GM12878 (cell line): ENCODE measurements around the gene TRERF1. TPM values are rescaled to one million over a fixed set of nuclear protein-coding genes. Genes with fewer than 3 reads are reported as not detected.

Source experiments
- ATAC-seq: fragments of 200-7000 bp; cut with Tn5 transposase; 3 replicates; pipeline ENCODE4 v1.9.1; 2020; ENCODE audit warnings: mild to moderate bottlenecking, moderate library complexity
- BruUV-seq: library from RNA; stranded (reverse); fragments of 400-500 nt; replicated peaks from 2 replicates; lab custom pipeline; 2021; lab: Mats Ljungman, UMichigan
- CTCF ChIA-PET: fragments of 300-600 bp; sonication (Branson Sonifier 250); formaldehyde crosslinking; extraction: SDS; loops from one replicate; lab custom pipeline; 2021; ENCODE audit warnings: inconsistent platforms; lab: Yijun Ruan, JAX
- POLR2A ChIA-PET: fragments of 350-600 bp; formaldehyde crosslinking; extraction: SDS; loops from one replicate; lab custom pipeline; 2021; ENCODE audit warnings: inconsistent platforms; lab: Charles Lee
- RAD21 ChIA-PET: fragments of 300-600 bp; sonication (Branson Sonifier 250); formaldehyde crosslinking; loops from one replicate; lab custom pipeline; 2023; ENCODE audit warnings: antibody characterized with exemption; ENCODE audit not compliant: unreplicated experiment; lab: Charles Lee
- SMC1A ChIA-PET: fragments of 300-600 bp; sonication (Branson Sonifier 250); formaldehyde crosslinking; loops from one replicate; lab custom pipeline; 2023; ENCODE audit not compliant: unreplicated experiment, uncharacterized antibody; lab: Charles Lee
- DNase-seq: peaks from one replicate; pipeline ENCODE4 v3.0.0-alpha.2; 2011; ENCODE audit warnings: low read depth, low spot score
- FAIRE-seq: peaks from 3 replicates; lab custom pipeline; 2011; peaks lifted over from hg19 to GRCh38; lab: Jason Lieb, UNC
- H2AFZ ChIP-seq: 2 replicates; pipeline ENCODE4 v1.6.0; 2011; ENCODE audit warnings: low read depth, low read length, control low read depth; ENCODE audit not compliant: control insufficient read depth
- H3K27ac ChIP-seq: 2 replicates; pipeline ENCODE4 v1.5.1; 2011; ENCODE audit warnings: control low read depth; ENCODE audit not compliant: control insufficient read depth, insufficient read depth
- H3K27me3 ChIP-seq, 2 experiments: replicated peaks in 1 of 2; 2 replicates each; pipeline versions ENCODE4 v1.6.0 to v1.6.1; 2011; ENCODE audit warnings: low read length in 1 of 2; ENCODE audit not compliant: control insufficient read depth in 2 of 2, insufficient read depth in 2 of 2
- H3K36me3 ChIP-seq, 2 experiments: 2 replicates each; pipeline ENCODE4 v1.5.1; 2011; ENCODE audit warnings: low read length in 1 of 2; ENCODE audit not compliant: control insufficient read depth in 2 of 2, insufficient read depth in 2 of 2
- H3K4me1 ChIP-seq: 2 replicates; pipeline ENCODE4 v1.6.1; 2011; ENCODE audit warnings: mild to moderate bottlenecking, low read length, moderate library complexity, mixed read lengths; ENCODE audit not compliant: control insufficient read depth, insufficient read depth
- H3K4me2 ChIP-seq: 2 replicates; pipeline ENCODE4 v1.6.0; 2011; ENCODE audit warnings: control low read depth; ENCODE audit not compliant: control insufficient read depth, insufficient read depth
- H3K4me3 ChIP-seq: fragments of 200-600 bp; sonication (generic); 2 replicates; pipeline ENCODE4 v1.5.1; 2016
- H3K79me2 ChIP-seq: 2 replicates; pipeline ENCODE4 v1.6.0; 2011; ENCODE audit warnings: low read length; ENCODE audit not compliant: control insufficient read depth, insufficient read depth
- H3K9ac ChIP-seq: 2 replicates; pipeline ENCODE4 v1.8.0; 2011; ENCODE audit warnings: low read length, control low read depth, mixed read lengths; ENCODE audit not compliant: control insufficient read depth, insufficient read depth
- H3K9me3 ChIP-seq: replicated peaks from 3 replicates; pipeline ENCODE4 v1.5.1; 2011; ENCODE audit warnings: mild to moderate bottlenecking, low read length; ENCODE audit not compliant: control insufficient read depth, insufficient read depth
- H4K20me1 ChIP-seq: 2 replicates; pipeline ENCODE4 v1.6.0; 2011; ENCODE audit not compliant: control insufficient read depth, insufficient read depth
- MAX ChIP-seq: IDR thresholded peaks from 2 replicates; pipeline ENCODE4 v1.6.1; 2012; ENCODE audit warnings: low read depth, low read length, improper control_type of control experiment
- NBN ChIP-seq: fragments of 450-650 bp; IDR thresholded peaks from 2 replicates; pipeline ENCODE4 v1.6.1; 2016
- RUNX3 ChIP-seq: IDR thresholded peaks from 2 replicates; pipeline ENCODE4 v1.6.1; 2012; ENCODE audit warnings: low read length, inconsistent platforms
- WRNIP1 ChIP-seq: IDR thresholded peaks from 2 replicates; pipeline ENCODE4 v1.6.1; 2011; ENCODE audit warnings: low read depth, low read length, improper control_type of control experiment, borderline replicate concordance
- whole genome bisulfite sequencing: methylation state at CpG from one replicate; pipeline ENCODE4 v1.1.6; 2016; ENCODE audit warnings: low lambda C conversion rate; ENCODE audit not compliant: insufficient replicate concordance, insufficient coverage; ENCODE audit errors: missing lambda C conversion rate; 5-methylcytosine and 5-hydroxymethylcytosine counted together
- in situ Hi-C: fragments of 300-500 bp; cut with MboI; formaldehyde crosslinking; loops from 9 replicates; pipeline ENCODE4 v1.14.3; 2018; ENCODE audit warnings: mixed read lengths
- intact Hi-C: fragments of 100-400 bp; cut with micrococcal nuclease; formaldehyde crosslinking; loops from one replicate; pipeline ENCODE4 v1.14.2; 2022; ENCODE audit not compliant: unreplicated experiment
- polyA plus RNA-seq, 11 experiments: library from polyadenylated mRNA; depleted of rRNA in 4 of 11; unstranded in 6 of 11; stranded (reverse) in 5 of 11; fragments of >200 nt; fragmentation: Nextera tagmentation in 4 of 11; fragmentation: Illumina TruSeq in 1 of 11; extraction: Ambion mirVana in 4 of 11; extraction: Trizol in 1 of 11; gene quantifications; 1 replicate in 1 of 11; 2 replicates in 10 of 11; pipeline versions ENCODE4 v1.2.1 to v1.2.3, GENCODE V29; 2011 to 2016; ENCODE audit warnings: inconsistent platforms in 2 of 11, missing spikeins in 2 of 11, low read depth in 1 of 11
- total RNA-seq, 4 experiments: library from RNA; depleted of rRNA in 3 of 4; stranded (reverse); fragments of >200 nt in 3 of 4; fragmentation: Illumina TruSeq in 1 of 4; extraction: Trizol in 1 of 4; gene quantifications; 2 replicates each; pipeline versions ENCODE4 v1.2.1 to v1.2.3, GENCODE V29; 2013 to 2021
- TF ChIP-seq, protein P1 (sequence below): fragments of 450-650 bp; IDR thresholded peaks from 2 replicates; pipeline ENCODE4 v1.6.1; 2018; ENCODE audit warnings: borderline replicate concordance, mild to moderate bottlenecking; ENCODE audit not compliant: partially characterized antibody
- TF ChIP-seq, protein P2 (sequence below): fragments of 450-650 bp; formaldehyde crosslinking; IDR thresholded peaks from 2 replicates; pipeline ENCODE4 v1.4.0; 2020; ENCODE audit warnings: mild to moderate bottlenecking, moderate library complexity

Gene TRERF1
- total and polyA plus RNA-seq, 10 of the 15 experiments (the other 5 are each of a cell fraction or from before 2014, with no cell fraction given): 2.2 to 19.4 (median 7.2) TPM

DNA sequence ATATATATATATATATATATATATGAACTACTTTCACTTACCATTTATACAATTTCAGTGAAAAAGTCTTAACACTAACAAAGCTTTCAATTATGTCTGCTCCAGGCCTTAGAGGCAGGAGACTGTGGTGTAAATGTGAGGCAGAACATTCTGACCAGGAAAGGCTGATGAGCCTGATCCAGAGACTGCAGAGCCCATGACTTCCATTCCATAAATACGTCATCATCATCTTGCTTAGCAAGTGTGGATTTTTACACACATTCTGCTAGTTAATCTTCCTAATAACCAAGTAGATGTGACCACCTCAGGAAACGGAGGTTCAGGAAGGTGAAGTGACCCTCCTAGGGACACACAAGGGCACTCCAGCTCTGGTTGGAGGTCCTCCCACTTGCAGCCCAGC is 14.9 kb downstream of the TRERF1 start:
- Histone ChIP-seq H3K36me3 (peaks cover 0 to 4% of the 10 kb centered on the region in 2 experiments; a peak in 2 of 4 replicates), H3K9me3 (peaks cover 16% of the 10 kb centered on the region), H4K20me1 (no peaks in the 10 kb centered on the region), H2AFZ (no peak overlapping the region), H3K79me2 (peaks cover 2% of the 10 kb centered on the region; the same call in 1 of the 2 replicates), H3K4me3 (no peak overlapping the region), H3K27me3 (no peaks in the 10 kb centered on the region), H3K27ac (no peak overlapping the region), H3K4me1 (peaks cover 4% of the 10 kb centered on the region; the same call in 1 of the 2 replicates), H3K4me2 (no peak overlapping the region), H3K9ac (no peak overlapping the region)
- DNase-seq (no peak), FAIRE-seq (no peak), ATAC-seq (no peak)
- CTCF ChIA-PET: no interaction called here
- 76% methylated on average over 2 of the region's 2 CpGs for whole genome bisulfite sequencing
- in situ Hi-C loops: no loop called here
- SMC1A ChIA-PET: interaction anchor here (0.6 to 1.6 kb wide), 2 partner anchors 10 to 133 kb away, joined by 3 read pairs; no protein-coding TSS in a partner anchor
- TF ChIP-seq, protein P1, sequence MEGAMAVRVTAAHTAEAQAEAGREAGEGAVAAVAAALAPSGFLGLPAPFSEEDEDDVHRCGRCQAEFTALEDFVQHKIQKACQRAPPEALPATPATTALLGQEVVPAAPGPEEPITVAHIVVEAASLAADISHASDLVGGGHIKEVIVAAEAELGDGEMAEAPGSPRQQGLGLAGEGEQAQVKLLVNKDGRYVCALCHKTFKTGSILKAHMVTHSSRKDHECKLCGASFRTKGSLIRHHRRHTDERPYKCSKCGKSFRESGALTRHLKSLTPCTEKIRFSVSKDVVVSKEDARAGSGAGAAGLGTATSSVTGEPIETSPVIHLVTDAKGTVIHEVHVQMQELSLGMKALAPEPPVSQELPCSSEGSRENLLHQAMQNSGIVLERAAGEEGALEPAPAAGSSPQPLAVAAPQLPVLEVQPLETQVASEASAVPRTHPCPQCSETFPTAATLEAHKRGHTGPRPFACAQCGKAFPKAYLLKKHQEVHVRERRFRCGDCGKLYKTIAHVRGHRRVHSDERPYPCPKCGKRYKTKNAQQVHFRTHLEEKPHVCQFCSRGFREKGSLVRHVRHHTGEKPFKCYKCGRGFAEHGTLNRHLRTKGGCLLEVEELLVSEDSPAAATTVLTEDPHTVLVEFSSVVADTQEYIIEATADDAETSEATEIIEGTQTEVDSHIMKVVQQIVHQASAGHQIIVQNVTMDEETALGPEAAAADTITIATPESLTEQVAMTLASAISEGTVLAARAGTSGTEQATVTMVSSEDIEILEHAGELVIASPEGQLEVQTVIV: no peak
- TF ChIP-seq NBN: no peak
- TF ChIP-seq WRNIP1: no peak
- TF ChIP-seq, protein P2, sequence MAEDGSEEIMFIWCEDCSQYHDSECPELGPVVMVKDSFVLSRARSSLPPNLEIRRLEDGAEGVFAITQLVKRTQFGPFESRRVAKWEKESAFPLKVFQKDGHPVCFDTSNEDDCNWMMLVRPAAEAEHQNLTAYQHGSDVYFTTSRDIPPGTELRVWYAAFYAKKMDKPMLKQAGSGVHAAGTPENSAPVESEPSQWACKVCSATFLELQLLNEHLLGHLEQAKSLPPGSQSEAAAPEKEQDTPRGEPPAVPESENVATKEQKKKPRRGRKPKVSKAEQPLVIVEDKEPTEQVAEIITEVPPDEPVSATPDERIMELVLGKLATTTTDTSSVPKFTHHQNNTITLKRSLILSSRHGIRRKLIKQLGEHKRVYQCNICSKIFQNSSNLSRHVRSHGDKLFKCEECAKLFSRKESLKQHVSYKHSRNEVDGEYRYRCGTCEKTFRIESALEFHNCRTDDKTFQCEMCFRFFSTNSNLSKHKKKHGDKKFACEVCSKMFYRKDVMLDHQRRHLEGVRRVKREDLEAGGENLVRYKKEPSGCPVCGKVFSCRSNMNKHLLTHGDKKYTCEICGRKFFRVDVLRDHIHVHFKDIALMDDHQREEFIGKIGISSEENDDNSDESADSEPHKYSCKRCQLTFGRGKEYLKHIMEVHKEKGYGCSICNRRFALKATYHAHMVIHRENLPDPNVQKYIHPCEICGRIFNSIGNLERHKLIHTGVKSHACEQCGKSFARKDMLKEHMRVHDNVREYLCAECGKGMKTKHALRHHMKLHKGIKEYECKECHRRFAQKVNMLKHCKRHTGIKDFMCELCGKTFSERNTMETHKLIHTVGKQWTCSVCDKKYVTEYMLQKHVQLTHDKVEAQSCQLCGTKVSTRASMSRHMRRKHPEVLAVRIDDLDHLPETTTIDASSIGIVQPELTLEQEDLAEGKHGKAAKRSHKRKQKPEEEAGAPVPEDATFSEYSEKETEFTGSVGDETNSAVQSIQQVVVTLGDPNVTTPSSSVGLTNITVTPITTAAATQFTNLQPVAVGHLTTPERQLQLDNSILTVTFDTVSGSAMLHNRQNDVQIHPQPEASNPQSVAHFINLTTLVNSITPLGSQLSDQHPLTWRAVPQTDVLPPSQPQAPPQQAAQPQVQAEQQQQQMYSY: no peak
- TF ChIP-seq MAX: no peak
- TF ChIP-seq RUNX3: no peak
- intact Hi-C loops: no loop called here
- BruUV-seq: no TSS peak
- RAD21 ChIA-PET: interaction anchor here (1.3 kb wide), 1 partner anchor 110 kb away, joined by 4 read pairs; no protein-coding TSS in a partner anchor
- POLR2A ChIA-PET: no interaction called here
